Stimulated activated CD8-positive, alpha-beta memory T cell treated with anti-CD3 and anti-CD28 coated beads, Interleukin-2, amount 100 ng/mL, for 1 hour (primary cell): Measurements from ENCODE around the gene PRPSAP2.
"Not testable (repeated sequence)": the region's sequence is repeated elsewhere in the genome, so short reads cannot be mapped to it uniquely, and the experiment has no call there.

Experiments used
- DNase-seq, 2 donors: peaks; one replicate each; pipeline ENCODE4 v3.0.0-alpha.2; 2020; ENCODE audit warnings: low read depth in 2 of 2

Gene PRPSAP2

DNA sequence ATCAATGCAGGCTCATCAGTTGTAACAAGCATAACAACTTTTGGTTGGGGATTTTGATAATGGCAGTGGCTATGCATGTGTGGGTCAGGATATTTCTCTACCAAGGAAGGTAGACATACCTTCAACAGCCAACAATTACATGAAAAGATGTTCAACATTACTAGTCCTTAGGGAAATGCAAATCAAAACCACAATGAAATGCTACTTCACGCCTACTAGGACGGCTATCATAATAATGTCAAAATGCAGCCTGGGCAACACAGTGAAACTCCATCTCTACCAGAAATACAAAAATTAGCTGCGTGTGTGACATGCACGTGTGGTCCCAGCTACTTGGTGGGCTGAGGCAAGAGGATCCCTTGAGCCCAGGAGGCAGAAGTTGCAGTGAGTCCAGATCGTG is 86.7 kb downstream of the PRPSAP2 start:
- no peak for DNase-seq

GRCh38 chr17:18946536-18946935 is 88.6 kb downstream of the PRPSAP2 start:
- no peak for DNase-seq

DNA sequence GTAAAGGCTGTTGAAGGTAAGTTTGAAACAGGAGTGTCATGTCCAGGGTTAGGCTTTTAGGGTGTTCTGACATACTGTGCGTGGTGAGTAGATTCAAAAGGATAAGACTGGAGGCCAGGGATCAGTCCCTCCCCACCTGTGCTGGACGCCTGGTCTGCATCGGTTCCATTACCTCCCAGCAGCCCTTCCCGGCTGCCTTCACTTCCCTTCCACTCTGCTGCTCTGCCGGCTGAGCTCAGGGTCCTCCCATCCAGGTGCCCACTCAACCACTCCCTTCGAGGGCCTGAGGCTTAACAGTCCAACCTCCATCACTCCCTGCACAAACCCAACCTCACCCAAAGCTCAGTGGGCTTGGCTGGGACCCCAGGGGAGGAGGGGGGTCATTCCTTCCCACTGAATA is 89.9 kb downstream of the PRPSAP2 start:
- DNase-seq = no peak

DNA sequence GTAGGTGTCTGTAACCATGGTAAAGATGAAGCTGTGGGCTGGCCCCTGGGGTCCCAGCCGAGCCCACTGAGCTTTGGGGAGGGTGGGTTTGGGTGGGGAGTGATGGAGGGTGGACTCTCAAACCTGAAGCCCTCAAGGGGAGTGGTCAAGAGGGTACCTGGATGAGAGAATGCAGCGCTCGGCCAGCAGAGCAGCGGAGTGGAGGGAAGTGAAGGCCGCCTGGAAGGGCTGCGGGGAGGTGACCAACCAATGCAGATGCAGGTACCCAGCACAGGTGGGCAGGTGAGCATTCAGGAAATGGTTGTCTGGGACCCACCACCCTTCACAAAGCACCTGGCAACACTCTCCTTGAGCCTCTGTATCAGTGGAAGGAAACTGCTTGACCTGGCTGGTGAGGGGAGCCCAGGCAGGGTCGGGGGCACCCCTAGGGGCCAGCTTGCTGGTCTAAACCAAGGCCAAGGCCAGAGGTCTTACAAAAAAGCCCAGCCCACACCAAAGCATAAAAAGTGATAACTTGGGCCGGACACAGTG is 90.6 kb downstream of the PRPSAP2 start:
- DNase-seq = no peak

DNA sequence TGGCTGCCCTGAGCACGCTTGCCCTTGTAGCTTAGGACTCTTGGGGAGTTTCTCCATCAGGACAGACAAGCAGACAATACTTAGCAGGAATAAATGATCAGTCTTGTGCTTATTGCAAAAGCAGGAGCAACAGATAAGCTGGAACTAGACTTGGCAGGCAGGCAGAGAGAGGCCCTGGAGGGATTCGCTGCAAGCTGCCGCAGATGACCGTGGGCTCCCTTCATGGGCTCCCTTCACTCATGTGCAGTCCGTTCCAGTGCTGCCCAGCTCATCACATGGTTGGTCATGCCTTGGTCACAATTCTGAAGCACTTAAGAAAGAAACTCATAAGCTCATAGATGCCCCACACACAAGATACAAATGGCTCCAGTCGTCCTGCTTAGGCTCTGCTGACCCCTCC is 91.6 kb downstream of the PRPSAP2 start:
- no peak for DNase-seq

GRCh38 chr17:18950346-18950745 is 92.4 kb downstream of the PRPSAP2 start:
- DNase-seq = no peak

- DNase-seq = no peak
These were observed 93.3 kb downstream of the PRPSAP2 start for GRCh38 chr17:18950944-18951905.

- no peak for DNase-seq
These were observed 94.3 kb downstream of the PRPSAP2 start, which contains the start of gene SLC5A10 for GRCh38 chr17:18951941-18952842. Gene SLC5A10 (plus strand): TSS chr17:18952165. CDS start chr17:18952206, 41 bp downstream.

DNA sequence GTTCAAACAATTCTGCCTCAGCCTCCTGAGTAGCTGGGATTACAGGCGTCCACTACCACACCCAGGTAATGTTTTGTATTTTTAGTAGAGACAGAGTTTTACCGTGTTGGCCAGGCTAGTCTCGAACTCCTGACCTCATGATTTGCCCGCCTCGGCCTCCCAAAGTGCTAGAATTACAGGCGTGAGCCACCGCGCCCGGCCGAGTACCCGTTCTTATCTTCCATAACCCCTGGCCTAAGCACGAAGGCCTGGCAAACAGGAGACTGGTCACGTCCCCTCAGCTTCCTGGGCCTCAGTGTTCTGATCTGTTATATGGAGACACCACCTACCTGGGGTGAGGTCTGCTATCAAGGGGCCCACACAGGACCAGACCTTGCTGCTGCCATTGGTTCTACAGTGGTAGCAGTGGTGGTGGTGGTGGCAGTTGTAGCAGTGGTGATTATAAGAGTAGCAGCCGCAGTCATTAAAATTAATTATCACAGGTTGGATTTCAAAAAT is 95.3 kb downstream of the PRPSAP2 start:
- no peak for DNase-seq

- DNase-seq = no peak
These were observed 96.4 kb downstream of the PRPSAP2 start for GRCh38 chr17:18954321-18954720.

DNA sequence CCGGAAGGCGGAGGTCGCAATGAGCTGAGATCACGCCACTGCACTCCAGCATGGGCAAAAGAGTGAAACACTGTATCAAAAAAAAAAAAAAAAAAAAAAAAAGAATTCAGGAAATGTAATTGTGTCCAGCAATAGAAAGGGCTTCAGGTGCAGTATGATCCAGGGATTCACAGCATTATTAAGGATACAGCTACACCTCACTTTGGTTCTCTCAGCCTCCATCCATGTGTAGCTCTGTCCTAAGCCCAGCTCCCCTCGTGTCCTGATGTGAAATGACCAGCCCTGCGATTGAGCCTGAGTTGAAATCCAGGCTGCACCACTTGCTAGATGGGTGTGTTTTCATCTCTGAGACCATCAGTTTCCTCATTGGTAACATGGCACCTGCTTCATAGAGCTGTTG is 97.1 kb downstream of the PRPSAP2 start:
- no peak for DNase-seq

DNA sequence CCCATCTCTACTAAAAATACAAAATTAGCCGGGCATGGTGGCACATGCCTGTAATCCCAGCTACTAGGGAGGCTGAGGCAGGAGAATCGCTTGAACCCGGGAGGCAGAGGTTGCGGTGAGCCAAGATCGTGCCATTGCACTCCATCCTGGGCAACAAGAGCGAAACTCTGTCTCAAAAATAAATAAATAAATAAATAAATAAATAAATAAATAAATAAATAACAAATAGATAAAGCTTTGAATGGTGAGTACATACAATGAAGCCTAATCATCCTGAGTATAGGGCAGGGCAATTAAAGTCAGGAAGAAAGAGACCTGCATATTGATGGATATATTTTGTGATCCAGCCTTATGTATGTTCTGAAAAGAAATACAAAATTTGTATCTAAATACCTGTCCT is 98.1 kb downstream of the PRPSAP2 start:
- not testable (repeated sequence) for DNase-seq

GRCh38 chr17:18956581-18956980 is 98.7 kb downstream of the PRPSAP2 start:
- no peak for DNase-seq

DNA sequence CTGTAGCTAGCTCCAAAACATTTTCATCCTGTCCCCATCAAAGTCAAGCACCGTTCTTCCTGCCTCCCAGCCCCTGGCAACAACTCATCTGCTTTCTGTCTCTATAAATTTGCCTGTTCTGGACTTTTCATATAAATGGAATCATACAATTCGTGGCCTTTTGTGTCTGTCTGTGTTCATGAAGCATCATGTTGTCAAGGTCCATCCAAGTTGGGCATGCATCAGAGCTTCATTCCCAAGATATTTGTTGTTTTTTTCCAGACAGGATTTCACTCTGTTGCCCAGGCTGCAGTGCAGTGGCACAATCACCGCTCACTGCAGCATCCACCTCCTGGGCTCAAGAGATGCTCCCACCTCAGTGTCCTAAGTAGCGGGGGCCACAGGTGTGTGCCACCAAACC is 99.9 kb downstream of the PRPSAP2 start:
- no peak for DNase-seq

- DNase-seq = no peak
These were observed 100.7 kb downstream of the PRPSAP2 start for GRCh38 chr17:18958611-18959010.

DNA sequence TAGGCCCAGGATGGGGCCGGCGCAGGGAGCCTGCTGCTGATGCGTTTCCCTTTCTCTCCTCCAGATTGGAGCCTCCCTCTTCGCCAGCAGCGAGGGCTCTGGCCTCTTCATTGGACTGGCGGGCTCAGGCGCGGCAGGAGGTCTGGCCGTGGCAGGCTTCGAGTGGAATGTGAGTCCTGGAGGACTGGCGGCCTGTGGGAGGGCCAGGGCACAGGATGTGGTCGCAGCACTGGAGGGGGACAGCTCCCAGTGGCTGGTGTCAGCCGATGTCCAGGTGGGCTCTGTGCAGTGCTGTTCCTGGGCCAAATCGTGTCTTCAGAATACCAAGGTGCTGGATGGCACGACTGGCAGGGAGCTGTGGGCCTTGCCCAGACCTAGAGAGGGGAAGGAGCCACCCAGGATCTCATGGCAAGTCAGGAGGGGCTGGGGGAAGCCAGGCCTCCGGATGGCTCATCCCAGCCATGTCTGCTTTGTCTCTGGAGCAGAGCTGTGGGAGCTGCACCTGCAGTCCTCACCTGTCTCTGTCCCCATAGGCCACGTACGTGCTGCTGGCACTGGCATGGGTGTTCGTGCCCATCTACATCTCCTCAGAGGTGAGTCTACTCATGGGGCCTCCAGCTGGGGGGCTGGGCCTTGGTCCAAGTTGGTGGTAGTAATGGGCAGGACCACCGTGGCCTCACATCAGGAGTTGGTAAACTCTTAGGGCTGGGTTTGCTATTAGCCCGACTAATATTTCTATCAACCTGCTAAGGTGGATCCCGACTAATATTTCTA is 101.3 kb downstream of the PRPSAP2 start:
- DNase-seq = no peak

GRCh38 chr17:18959845-18960240 is 101.9 kb downstream of the PRPSAP2 start:
- DNase-seq = no peak

GRCh38 chr17:18960241-18960665 is 102.3 kb downstream of the PRPSAP2 start:
- DNase-seq = no peak

DNA sequence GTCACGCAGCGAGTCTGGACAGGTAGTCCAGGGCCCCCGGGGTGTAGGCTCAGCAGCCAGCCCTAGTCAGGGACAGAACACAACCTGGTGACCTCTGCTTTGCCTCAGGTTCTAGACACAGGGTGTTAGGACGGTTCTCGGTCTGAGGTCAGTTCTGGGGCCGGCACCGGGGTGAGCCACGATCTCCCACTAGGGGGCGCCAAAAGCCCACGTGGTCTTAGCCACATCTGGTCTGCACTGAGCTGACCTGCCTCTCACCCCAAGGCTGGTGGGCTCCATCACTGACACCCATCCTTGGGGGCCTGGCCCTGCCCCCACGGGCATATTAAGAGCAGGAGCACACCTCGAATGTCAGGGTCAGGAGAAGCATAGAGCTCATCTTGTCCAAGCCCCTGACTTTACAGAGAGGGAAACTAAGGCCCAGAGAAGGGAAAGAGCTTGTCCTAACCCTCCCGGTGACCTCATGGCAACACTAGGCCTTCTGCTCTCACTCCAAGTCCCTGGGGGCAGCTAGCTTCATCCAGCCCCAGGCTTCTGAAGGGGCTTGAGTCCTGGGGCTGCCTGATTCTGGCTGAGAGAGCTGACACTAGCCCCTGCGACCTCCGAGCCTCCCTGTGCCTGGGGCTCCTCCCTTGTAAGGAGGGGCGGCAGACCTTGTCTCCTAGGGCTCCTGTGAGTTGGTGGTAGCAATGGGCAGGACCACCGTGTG is 103.0 kb downstream of the PRPSAP2 start:
- DNase-seq = peak; percentile 57 to 63
